RWPE1 (cell line): ENCODE data around the gene TMEM175.

Source experiments
- CTCF ChIA-PET: fragments of 350-600 bp; sonication (Branson Sonifier 250); formaldehyde crosslinking; extraction: SDS; loops from one replicate; lab custom pipeline; 2021; lab: Yijun Ruan, JAX
- POLR2A ChIA-PET: fragments of 400-600 bp; formaldehyde crosslinking; extraction: SDS; loops from one replicate; lab custom pipeline; 2020; ENCODE audit warnings: antibody characterized with exemption; ENCODE audit not compliant: low non-redundant PET; lab: Yijun Ruan, JAX
- DNase-seq: peaks from one replicate; pipeline ENCODE4 v3.0.0; 2012; ENCODE audit warnings: low spot score
- H3K27ac ChIP-seq: fragments of 450-650 bp; 2 replicates; pipeline ENCODE4 v1.5.1; 2017
- CTCF ChIP-seq: fragments of 450-650 bp; conservative IDR thresholded peaks from 2 replicates; pipeline ENCODE4 v1.5.1; 2017; ENCODE audit warnings: low read depth, mild to moderate bottlenecking

TMEM175 gene

DNA sequence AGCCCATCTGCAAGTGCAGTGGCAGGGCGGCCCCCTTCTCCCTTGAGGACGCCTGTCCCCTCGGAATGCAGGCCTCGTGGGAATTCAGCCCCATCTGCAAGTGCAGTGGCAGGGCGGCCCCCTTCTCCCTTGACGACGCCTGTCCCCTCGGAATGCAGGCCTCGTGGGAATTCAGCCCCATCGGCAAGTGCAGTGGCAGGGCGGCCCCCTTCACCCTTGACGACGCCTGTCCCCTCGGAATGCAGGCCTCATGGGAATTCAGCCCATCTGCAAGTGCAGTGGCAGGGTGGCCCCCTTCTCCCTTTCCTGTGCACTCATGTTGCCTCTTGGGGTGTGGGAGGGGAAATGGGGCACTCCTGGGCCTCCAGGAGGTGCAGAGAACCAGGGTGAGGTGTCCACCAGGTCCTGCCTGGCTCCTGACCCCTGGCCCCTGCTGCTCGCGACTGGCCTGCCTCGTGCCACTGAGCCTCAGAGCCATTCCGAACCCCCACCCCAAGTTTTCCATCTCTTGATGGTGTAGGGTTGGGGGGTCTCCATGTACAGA, 67.7 kb downstream of the TMEM175 start:
- no peak for TF ChIP-seq CTCF
- no peak for DNase-seq
- POLR2A ChIA-PET = no interaction called here
- no peak overlapping the region for H3K27ac ChIP-seq
- CTCF ChIA-PET = no interaction called here

DNA sequence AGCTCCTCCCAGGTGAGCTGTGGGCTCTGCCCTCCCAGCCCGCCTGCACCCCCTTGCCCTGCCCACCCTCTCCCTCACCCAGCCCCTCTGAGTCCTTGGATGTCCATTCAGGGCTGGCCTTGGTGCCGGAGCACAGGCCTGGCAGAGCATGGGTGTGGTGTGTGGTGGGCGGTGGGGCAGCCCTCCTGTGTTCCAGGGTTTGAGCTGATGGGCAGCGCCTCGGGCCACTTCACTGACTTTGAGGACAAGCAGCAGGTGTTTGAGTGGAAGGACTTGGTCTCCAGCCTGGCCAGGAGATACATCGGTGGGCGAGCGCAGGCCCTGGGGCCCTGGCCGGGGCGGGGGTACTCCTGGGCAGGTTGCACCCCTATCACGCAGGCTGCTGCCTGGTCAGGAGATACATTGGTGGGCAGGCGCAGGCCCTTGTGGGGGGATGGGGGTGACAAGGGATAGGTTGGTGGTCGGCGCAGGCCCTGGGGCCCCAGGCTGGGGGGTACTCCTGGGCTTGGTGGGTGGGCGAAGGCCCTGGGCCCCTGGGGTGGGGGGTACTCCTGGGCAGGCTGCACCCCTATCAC, 68.5 kb downstream of the TMEM175 start:
- H3K27ac ChIP-seq = no peak overlapping the region
- POLR2A ChIA-PET = no interaction called here
- CTCF ChIA-PET = no interaction called here
- TF ChIP-seq CTCF = no peak
- DNase-seq = no peak

DNA sequence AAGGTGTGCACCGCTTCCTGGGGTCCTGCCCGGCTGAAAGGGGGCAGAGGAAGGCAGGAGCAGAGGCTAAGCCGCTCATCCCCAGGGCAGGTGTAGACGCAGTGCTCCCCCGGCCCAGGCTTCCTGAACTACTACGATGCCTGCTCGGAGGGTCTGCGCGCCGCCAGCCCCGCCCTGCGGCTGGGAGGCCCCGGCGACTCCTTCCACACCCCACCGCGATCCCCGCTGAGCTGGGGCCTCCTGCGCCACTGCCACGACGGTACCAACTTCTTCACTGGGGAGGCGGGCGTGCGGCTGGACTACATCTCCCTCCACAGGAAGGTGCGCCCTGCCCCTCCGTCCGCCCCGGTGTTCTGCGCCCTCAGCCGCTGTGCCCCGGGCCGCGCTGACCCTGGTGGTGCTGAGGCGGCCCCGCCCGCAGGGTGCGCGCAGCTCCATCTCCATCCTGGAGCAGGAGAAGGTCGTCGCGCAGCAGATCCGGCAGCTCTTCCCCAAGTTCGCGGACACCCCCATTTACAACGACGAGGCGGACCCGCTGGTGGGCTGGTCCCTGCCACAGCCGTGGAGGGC, 69.4 kb downstream of the TMEM175 start:
- DNase-seq = no peak
- POLR2A ChIA-PET = no interaction called here
- CTCF ChIA-PET = no interaction called here
- H3K27ac ChIP-seq = no peak overlapping the region
- no peak for TF ChIP-seq CTCF

- TF ChIP-seq CTCF = no peak
- ChIA-PET POLR2A (no interaction called here), CTCF (no interaction called here)
- no peak for DNase-seq
- H3K27ac ChIP-seq = no peak overlapping the region
Measured at GRCh38 chr4:1002131-1002630, 69.9 kb downstream of the TMEM175 start.

- DNase-seq = no peak
- TF ChIP-seq CTCF = no peak
- CTCF ChIA-PET = no interaction called here
- POLR2A ChIA-PET = no interaction called here
- H3K27ac ChIP-seq = no peak overlapping the region
Measured at GRCh38 chr4:1002631-1003251, 70.5 kb downstream of the TMEM175 start.

- POLR2A ChIA-PET = no interaction called here
- CTCF ChIA-PET = no interaction called here
- no peak overlapping the region for H3K27ac ChIP-seq
- DNase-seq = no peak
- TF ChIP-seq CTCF = no peak
Measured at GRCh38 chr4:1003271-1004070, 71.2 kb downstream of the TMEM175 start.
